A673 (cell line): ENCODE measurements around the gene RHBDL2. TPM values are rescaled to one million over a fixed set of nuclear protein-coding genes. Genes with fewer than 3 reads are reported as not detected.

ENCODE experiments used
- total RNA-seq: library from RNA; stranded (reverse); gene quantifications from 2 replicates; pipeline ENCODE4 v1.2.3, GENCODE V29; 2021

The RHBDL2 gene
- total RNA-seq, 1 experiment from 2014 or later: not detected

Other genes with a start within 250 kb of the RHBDL2 start
- 19.9 and 26.0 TPM in 2 replicates for gene RRAGC, start 82.1 kb downstream of the RHBDL2 start, total RNA-seq
- gene MYCBP, start 68.5 kb downstream of the RHBDL2 start, total RNA-seq: 25.1 and 31.6 TPM in 2 replicates
- not detected in 2 replicates for gene GJA9, start 60.2 kb downstream of the RHBDL2 start, total RNA-seq
- gene AKIRIN1, start 49.4 kb upstream of the RHBDL2 start, total RNA-seq: 76.3 and 87.0 TPM in 2 replicates
- gene NDUFS5, start 84.5 kb upstream of the RHBDL2 start, total RNA-seq: 279 and 284 TPM in 2 replicates